ENCODE results near the gene GTF3C1.

GRCh38 chr16:27520982-27521673 lies 28.6 kb downstream of the GTF3C1 start:
- TF ChIP-seq CTCF (IDR thresholded peaks at IDR 0.05; ENCODE audit: low read length) (no peak), EZH2 (optimal IDR thresholded peaks at IDR 0.05; ENCODE audit: low read depth, low read length) (no peak)

Data from MM.1S (cell line).